UCSD-AML1 (cell line): ENCODE data around the gene CES1.
"Not testable (repeated sequence)": the region's sequence is repeated elsewhere in the genome, so short reads cannot be mapped to it uniquely, and the experiment has no call there.

ENCODE experiments used
- DNase-seq: peaks from one replicate; lab custom pipeline; 2025; ENCODE audit not compliant: unreplicated experiment; lab: John Stamatoyannopoulos, UW

Gene CES1

DNA sequence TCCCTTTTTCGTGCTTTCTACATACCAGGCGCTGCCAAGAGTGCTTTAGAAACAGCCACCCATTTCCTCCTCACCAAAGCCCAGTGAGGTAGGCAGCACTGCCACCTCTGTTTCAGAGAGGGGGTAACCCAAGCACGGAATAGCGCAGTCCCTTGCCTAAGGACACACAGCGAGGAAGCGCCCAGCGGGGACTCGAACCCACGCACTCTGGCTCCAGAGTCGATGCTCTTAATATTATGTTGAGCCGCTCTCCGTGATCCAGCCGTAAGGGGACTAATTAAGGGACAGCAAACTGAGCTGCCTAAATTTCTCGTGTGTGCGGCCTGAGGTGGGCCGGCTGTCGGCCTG lies 497 bp downstream of the CES1 start:
- DNase-seq, result no peak

DNA sequence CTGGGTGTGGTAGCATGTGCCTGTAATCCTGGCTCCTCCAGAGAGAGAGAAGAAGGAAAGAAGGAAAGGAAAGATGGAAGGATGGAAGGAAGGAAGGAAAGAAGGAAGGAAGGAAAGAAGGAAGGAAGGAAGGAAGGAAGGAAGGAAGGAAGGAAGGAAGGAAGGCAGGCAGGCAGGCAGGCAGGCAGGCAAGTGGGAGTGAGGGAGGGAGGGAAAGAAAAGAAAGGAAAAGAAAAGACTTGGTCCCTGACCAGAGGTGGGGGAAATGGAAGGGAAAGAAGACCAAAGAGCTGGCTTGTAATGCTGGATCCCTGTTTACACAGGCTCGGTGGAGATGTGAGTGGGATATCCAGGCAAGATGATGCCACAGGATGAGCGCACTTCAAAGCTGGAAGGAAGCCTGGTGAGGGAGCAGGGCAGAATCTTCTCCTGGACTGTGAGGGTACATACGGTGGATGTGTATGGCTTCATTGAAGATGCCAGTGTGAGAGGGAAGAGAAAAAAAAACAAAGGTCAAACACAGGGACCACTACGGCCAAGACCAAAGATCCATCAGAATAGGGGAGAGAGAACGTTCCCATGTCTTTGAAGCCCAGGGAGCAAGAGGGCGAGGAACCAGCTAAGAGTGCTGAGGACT lies 2.1 kb downstream of the CES1 start:
- DNase-seq, result no peak

DNA sequence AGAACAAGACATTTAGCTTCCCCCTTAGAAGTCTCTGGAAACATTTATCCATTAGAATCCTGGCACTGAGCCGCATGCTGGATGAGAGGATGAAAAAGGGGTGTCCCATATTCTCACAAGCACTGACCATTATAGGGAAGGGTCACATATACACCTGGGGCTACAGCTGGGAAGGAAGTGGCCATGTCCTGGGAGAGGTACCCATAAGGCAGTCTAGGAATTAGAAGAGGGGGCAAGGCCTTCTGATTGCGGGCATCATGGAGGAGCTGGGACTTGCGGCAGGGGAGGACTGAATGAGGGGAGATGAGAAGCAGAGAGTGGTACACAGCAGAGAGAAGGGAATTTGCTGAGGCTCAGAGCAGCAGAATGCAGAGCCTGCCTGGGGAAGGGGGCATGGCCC lies 3.7 kb downstream of the CES1 start:
- DNase-seq, result not testable (repeated sequence)

DNA sequence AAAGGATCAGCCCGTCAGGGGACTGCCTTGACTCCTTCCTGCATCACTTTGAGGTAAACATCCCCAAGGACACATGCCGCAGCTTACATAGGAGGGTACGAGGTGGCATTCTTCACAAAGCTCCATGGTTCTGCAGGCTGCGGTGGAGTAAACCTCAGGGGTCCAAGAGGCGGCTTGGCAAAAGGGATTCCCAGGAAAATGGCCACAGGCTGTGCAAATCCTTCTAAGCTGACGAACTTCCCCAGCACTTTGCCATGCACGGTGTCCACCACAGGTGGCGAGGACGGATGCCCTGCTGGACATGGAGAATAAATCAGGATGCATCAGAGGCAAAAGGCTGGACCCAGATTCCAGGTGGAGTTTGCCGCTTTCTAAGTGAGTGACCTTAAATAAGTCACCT lies 4.2 kb downstream of the CES1 start:
- DNase-seq, result no peak

DNA sequence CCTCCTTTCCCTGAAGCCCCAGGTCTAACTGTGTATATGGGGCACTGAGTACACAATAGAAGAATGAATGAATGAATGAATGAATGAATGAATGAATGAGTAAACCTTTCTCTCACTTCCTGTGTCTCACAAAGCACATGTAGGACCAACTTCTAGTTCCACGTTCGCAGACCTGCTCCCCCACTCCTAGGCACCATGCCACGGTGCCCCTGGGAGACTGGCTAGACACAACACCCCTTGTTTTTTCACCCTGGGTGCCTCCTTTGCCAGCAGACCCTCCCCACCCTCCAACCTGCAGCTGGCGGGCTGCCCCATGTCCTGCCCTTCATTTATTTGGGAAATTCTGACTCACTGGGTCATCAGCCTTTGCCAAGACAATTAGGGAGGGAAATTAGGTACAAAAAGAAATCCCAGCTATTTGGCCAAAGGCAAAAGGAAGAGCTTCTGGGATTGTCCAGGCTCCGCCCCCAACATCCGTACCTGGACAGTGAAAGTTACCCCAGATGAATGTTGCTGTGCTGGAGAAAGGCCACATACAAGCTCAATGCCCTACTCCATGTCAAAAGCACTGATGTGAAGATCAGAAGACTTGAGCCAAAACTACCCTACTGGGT lies 7.7 kb downstream of the CES1 start:
- DNase-seq, result no peak

DNA sequence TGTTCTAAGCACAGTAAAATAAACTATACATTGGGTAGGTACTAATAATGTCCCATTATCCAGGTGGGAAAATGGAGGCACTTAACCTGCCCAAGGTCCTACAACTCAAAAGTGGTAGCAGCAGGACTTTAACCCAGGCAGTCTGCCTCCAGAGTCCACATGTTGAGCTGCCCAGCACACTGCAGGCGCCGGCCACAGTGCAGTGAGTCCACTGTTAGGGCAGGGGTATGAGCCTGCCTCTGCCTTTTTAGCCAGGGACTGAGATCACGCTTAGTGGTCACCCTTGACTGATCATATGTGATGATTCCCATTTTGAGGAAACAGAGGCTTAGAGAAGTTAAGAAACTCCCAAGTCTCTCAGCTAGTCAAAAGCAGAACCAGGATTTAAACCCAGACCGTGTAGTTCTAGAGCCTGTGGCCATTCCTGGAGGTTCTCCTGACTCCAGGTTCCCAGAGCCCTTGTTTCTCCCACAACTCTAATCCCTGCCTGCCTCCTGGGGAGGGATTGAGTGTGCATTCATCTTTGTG lies 8.4 kb downstream of the CES1 start:
- no peak for DNase-seq

DNA sequence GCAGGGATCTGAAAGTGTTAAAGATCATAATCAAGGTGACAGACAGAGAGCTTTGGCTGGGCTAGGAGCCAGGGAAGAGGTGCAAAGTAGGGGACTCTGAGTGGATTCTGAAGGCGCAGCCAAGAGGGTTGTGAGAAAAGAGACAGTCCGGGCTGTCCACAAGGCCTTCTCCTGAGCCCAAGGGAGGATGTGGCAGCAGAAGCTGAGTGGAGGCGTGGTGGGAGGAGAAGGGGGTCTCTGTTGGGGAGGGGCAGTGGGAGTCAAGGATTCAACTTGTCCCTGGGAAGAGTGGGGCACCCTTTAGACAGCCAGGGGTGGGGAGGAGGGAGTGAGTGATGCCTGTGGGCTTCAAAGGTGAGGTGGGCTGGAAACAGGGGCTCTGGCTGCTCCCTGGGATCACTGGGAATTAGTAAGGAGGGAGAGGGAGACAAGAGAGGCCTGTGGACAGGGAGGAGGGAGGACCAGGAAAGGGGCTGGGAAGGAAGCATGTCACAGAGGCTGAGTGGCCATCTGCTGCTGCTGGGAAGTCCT lies 10.6 kb downstream of the CES1 start:
- DNase-seq, result no peak

DNA sequence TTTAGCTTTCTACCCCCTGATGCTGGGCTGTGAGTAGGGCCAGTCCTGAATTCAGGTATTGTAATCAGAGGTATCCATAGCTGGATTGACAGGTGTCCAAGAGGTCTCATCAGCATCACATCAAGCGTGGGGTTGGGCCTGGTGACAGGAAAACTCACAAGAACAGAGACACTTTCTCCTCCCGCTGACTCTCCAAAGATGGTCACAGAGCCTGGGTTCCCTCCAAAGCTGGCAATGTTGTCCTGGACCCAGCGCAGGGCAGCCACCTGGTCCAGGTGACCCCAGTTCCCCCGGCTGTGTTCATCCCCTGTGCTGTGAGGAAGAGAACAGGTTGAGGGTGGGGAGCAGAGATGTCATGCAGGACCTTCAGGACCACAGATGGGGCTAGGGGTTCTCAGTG lies 11.7 kb downstream of the CES1 start:
- DNase-seq, result no peak

DNA sequence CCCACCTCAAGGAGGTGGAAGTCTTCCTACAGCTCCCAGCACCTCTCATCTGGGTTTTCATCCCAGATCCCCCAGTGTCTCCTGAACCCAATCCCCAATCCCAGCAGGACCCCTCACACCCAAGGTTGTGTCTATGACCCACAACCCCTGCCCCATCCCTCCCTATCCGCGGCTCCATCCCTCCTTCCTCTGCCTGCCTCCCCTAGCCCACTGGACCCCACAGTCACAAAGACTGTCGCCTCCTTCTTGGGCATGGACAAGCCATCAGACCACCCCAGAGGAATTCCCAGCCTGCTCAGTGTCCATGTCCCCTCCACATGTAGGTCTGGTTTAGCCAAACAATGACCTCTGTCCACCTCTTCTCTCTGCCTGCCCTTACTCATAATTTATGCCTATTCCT lies 12.3 kb downstream of the CES1 start:
- no peak for DNase-seq

DNA sequence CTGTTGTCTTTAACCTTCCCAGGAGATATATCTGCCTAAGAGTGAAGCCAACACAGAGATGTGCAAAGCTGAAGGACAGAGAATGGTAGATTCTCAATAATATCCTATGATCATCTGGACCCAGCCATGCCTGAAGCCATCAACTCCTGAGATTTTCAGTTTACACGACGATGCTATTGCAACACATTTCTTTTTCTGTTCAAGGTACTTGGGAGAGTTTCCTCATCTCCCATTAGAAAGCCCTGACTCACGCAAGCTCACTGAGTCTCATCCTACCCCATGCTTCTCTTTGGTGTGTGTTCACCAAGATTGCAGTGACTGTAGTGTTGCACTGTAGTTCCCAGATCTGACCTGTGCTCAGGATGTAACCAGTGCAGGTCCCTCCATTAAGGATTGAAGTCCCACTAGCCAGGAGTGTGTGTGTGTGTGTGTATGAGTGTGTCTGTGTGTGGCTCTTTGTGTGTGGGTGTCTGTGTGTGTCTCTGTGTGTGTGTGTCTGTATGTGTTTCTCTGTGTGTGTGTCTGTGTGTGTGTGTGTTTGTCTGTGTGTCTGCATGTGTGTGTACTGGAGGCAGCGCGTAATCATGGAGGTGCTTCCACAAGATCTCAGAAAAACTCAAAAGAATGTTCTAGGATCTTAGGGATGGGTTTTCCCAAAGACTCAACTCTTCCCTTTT lies 15.5 kb downstream of the CES1 start:
- DNase-seq, result no peak

DNA sequence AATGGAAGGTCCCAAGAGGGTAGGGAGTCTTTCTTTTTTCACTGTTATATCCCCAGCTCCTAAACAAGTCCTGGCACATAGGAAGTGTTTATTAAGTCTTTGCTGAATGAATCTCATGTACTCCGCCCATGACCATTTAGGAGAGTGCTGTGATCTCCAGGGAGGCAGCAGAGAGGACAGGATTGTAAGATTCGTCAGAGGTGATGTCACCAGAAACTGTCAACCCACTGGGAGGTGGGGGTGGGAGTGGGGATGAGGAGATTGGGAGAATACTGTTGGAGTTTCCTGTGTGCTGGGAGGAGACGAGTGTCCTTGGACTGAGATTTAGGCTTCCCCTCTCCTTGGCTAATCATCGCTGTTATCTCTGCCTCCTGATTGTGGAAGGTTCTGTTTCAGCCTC lies 16.7 kb downstream of the CES1 start:
- DNase-seq, result not testable (repeated sequence)

DNA sequence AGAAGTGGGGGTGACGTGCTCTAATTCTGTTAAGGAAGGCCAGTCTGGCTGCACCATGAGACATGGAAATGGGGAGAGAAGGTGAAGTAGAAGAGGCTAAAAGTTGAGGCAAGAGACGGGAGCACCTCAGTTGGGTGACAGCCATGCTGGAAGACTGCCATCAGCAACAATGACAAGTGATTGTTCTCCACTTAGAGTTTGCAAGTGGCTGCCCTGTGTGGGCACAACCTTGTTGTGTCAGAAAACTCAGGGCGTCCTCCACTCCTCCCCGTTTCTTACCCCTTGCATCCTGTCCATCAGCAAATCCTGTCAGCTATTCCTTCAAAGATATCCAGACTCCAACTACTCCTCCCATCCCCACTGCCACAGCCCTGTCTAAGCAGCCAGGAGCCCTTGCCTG lies 17.6 kb downstream of the CES1 start:
- no peak for DNase-seq

DNA sequence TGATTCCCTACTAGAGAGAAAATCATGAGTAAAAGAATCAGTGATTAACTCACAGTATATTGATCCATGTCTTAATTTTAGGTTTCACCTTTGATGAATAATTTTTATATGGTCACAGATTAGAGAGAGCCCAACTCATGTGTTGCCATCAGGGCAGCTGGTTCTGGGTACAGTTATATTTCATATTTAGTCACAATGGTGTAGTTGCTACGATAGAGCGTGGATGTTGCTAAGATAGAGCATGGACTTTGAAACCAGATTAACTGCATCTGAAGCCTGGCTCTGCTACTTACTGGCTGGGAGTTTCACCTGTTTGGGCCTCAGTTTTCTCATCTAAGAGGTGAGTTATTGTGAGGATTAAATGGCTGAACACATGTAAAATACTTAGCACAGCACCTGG lies 18.7 kb downstream of the CES1 start:
- not testable (repeated sequence) for DNase-seq

DNA sequence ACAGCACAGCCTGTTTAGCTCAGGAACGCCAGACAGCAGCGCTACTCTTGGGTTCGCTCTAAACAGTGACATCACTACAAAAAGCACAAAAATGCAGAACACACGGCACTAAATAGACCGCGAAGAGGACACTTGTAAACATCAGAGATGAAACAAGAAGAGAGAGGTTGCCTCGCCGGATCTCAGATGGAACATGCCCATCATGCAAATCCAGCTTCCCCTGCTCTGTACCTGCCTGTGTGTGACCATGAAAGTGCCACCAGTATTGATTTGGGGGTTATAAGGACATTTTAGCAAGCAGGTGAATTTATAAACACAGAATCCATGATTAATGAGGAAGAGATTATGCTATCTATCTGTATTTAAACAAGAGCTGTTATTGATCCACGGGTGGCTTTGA lies 19.2 kb downstream of the CES1 start:
- not testable (repeated sequence) for DNase-seq

DNA sequence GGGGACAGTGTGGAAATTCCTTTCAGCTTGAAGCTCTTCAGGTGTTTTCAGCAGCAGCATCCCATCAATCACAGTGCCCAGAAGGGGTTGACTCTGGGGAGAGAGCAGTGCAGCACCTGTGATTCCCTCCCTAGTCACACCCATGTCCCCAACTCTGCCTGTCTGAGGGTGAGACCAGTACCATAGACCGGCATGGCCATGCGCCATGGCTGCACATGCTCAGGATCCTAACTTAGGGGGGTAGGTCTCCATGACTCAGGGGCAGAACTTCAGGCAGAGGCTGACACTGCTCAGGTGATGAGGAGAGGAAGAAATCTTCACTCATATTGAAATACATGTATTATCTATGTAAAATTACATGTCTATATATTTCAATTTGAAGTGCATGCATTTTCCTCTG lies 19.9 kb downstream of the CES1 start:
- DNase-seq, result no peak

DNA sequence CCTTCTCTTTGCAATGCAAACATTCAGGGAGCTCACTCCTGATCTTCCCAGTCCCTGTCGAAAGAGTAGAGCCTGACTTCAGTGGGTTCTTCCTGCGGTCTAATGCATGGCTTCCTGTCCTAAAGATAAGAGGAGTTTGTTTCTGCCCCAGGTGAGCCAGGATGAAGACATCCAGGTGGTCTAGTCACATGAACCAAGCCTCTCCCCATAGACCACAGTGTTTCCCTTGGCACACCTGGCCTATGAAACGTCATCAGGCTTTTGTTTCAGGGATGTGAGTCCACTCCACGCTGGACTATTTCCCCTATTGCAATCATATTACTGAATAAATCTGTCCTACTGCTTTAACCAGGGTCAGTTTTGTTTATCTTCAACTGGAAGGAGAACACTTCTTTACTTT lies 21.1 kb downstream of the CES1 start:
- no peak for DNase-seq

DNA sequence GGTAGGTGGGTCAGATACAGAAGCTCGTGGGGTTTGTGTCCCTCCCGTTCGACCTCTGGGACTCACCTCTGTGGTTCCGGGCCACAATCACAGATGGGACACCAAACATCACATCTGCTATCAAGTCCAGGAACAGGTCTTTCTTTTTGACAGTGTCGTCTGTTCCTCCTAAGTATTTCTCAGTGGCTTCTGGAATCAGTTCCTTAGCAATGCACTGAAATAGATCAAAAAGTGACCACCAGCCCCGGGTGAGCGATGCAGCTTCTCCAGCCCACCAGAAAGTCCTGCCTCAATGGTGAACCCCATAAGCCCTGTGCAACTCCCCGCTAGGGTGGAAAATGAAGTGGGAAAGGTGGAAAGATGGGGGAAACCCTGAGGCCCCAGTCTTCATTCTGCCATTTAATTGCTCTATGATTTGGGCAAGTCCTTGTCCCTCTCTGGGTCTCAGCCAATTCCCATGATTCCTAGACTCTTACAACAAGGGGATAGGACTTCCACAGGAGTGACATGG lies 22.4 kb downstream of the CES1 start:
- DNase-seq, result no peak

DNA sequence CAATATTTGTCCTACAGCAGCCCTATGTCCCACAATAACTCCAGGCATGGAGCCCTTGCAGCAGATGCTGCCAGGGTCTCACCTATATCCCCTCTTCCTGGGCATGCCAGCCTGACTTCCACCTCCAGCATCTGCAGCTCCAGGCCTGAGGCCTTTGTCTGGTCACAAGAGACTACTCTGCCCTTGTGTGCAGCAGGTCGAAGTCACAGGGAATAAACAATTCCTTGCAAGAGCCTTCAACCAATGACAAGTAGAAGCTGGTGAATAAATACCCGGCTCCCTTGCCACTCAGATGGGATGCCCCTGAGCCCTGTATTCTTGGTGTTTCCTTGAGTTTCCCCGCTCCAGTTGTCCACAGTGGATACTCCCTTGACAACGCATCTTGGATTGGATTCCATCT lies 23.0 kb downstream of the CES1 start:
- no peak for DNase-seq

DNA sequence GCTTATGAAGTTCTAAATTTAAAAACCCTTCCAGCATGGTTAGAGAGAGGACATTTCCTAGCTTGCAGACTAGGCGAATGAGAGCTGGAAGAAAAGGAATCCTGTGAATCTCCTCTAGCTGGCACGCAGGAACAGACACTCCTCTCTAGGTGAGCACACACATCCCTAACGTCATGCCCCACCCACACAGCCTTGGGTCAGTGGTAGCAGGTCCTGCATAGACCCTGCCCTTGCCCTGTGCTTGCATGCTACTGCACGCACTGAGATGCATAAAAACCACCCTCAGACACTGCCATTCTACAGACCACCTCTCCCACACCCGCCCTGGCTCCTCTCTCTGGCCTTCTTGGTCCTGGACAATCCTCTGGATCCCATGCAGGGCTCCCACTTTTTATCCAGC lies 23.5 kb downstream of the CES1 start:
- DNase-seq, result no peak

DNA sequence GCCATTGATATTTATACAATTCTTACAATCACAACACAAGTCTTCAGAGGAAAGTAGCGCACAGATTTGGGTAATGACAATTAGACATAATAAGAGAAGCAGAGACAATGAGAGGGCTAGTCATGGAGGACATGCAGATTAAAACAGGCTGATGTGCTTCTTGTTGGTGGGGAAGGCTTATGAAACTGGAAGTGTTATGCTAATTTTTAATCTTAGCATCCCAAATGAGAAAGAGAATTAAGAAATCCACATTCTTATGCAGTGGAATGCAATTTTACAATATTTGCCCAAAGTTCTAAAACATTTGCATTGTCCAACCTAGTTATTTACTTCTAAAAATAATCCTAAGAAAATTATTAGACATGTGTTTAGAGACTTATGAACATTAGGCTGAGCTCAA lies 24.6 kb downstream of the CES1 start:
- DNase-seq, result not testable (repeated sequence)

DNA sequence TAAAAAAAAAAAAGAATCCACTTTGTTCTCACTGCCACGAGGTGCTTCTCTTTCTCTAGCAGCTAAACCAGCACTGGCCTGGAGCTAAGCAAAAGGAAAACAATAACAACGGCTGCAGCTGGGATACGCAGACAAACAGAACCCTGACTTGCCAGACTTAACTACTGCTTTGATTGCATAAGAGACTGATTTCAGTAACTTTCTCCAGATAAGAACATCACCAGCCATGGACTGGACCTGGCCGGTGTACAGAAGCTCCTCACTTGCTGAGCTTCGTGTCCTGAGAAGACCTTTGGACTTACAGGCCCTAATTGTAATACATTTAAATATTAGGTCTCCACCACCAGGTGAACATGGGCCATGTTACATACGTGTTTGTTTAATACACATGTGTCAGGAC lies 27.8 kb downstream of the CES1 start:
- not testable (repeated sequence) for DNase-seq

DNA sequence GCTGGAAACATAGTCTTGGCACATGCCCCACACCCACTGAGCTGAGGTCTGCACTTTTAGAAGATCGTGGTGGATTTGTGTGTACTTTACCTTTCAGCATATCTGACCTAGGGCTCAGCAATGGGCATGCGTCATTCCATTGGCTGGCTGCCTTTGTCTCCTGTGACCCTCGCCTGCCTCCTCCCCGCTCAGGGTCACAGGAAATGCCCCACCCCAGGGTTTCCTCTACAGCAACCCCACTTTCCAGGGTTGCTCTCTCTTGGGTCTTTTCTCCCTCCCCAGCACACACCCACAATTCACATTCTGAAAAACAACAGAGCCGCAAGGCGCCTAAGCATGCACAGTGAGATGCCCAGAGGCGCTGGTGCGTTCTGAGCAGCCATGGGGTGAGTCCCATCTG lies 29.2 kb downstream of the CES1 start:
- not testable (repeated sequence) for DNase-seq
